DMS 273 (cell line): Measurements from ENCODE around the gene GMPR.
A peak's percentile ranks its signal among the peaks of the same experiment; 100 is the strongest.

Experiments used
- DNase-seq: peaks from one replicate; lab custom pipeline; 2025; ENCODE audit not compliant: unreplicated experiment; lab: John Stamatoyannopoulos, UW

Gene GMPR

GRCh38 chr6:16296061-16296670 lies 57.8 kb downstream of the GMPR start:
- DNase-seq = no peak

GRCh38 chr6:16299861-16300260 lies 61.5 kb downstream of the GMPR start:
- no peak for DNase-seq

- no peak for DNase-seq
Measured at GRCh38 chr6:16301511-16301910, 63.1 kb downstream of the GMPR start.

GRCh38 chr6:16302721-16303552 lies 64.5 kb downstream of the GMPR start:
- no peak for DNase-seq

GRCh38 chr6:16305246-16305725 lies 66.9 kb downstream of the GMPR start:
- DNase-seq = no peak

- DNase-seq = no peak
Measured at GRCh38 chr6:16305788-16306187, 67.4 kb downstream of the GMPR start.

- no peak for DNase-seq
Measured at GRCh38 chr6:16306334-16306733, 67.9 kb downstream of the GMPR start.

GRCh38 chr6:16311763-16312162 lies 73.4 kb downstream of the GMPR start:
- peak; percentile 27 for DNase-seq

GRCh38 chr6:16313732-16314131 lies 75.3 kb downstream of the GMPR start:
- no peak for DNase-seq

GRCh38 chr6:16314296-16314695 lies 75.9 kb downstream of the GMPR start:
- no peak for DNase-seq

GRCh38 chr6:16316741-16317251 lies 78.4 kb downstream of the GMPR start:
- peak; percentile 66 for DNase-seq

GRCh38 chr6:16318538-16318937 lies 80.2 kb downstream of the GMPR start:
- DNase-seq = no peak

- DNase-seq = no peak
Measured at GRCh38 chr6:16318953-16319720, 80.8 kb downstream of the GMPR start.

- DNase-seq = peak; percentile 91
Measured at GRCh38 chr6:16319813-16320532, 81.6 kb downstream of the GMPR start.

GRCh38 chr6:16320533-16321340 lies 82.3 kb downstream of the GMPR start:
- DNase-seq = peak; percentile 92

GRCh38 chr6:16321341-16321710 lies 82.9 kb downstream of the GMPR start:
- no peak for DNase-seq

- DNase-seq = no peak
Measured at GRCh38 chr6:16321826-16322225, 83.4 kb downstream of the GMPR start.

GRCh38 chr6:16322666-16323312 lies 84.4 kb downstream of the GMPR start:
- DNase-seq = peak; percentile 92

GRCh38 chr6:16324184-16324583 lies 85.8 kb downstream of the GMPR start:
- DNase-seq = no peak
